GM10266 (cell line): ENCODE results near the gene RECQL.
"Not testable (repeated sequence)": the region's sequence is repeated elsewhere in the genome, so short reads cannot be mapped to it uniquely, and the experiment has no call there.

Source experiments
- DNase-seq: peaks from one replicate; pipeline ENCODE4 v3.0.0; 2012; ENCODE audit errors: extremely low spot score
- CTCF ChIP-seq: IDR thresholded peaks from 2 replicates; pipeline ENCODE4 v1.5.1; 2012; ENCODE audit warnings: mild to moderate bottlenecking, low read depth; ENCODE audit not compliant: control insufficient read depth, insufficient read depth; ENCODE audit errors: missing control alignments

RECQL gene

DNA sequence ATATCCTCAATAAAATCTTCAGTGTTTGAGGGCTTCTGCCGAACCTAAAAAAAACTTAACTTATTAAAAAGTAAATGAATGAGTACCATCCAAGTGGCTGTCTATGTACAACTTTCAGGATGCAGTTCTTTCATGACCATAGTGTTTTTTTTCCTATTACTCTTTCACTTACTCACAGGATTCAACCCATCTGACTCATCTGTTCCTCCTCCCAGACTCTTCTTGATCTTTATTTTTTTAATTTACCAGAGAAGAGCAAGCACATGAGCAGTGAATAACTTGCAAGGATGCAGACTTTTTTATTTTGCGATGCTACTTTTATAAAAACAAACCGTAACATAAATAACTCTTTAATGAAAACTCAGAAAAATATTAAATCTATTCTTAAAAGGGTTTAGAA lies 24.5 kb downstream of the RECQL start:
- no peak for TF ChIP-seq CTCF
- no peak for DNase-seq

- TF ChIP-seq CTCF, result no peak
- no peak for DNase-seq
These were observed 25.9 kb downstream of the RECQL start for GRCh38 chr12:21475552-21475951.

DNA sequence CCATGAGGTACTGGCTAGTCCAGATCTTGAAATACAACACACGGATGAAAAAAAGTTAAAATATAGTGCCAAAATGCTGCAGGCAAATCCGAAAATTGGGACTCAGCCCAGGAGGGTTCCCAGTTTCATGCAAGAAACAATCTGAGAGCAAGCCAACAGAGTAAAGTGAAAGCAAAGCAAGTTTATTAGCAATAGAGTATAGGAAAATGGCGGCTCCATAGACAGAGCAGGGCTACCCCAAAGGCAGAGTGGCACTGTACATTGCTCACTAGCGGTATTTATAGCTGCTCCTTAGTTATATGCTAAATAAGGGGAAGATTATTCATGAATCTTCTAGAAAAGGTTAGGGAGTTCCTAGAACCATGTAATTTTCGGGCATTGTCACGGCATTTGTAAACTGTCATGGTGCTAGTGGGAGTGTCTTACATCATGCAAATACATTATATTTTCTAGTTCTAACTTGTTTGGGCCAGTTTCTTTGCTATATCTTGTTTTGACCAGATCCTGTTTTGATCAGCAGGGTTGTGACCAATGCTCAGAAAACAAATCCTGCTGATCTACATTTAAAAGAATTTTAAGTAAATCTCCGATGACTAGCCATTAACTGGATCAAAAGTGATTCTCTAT lies 29.1 kb downstream of the RECQL start:
- no peak for DNase-seq
- no peak for TF ChIP-seq CTCF

DNA sequence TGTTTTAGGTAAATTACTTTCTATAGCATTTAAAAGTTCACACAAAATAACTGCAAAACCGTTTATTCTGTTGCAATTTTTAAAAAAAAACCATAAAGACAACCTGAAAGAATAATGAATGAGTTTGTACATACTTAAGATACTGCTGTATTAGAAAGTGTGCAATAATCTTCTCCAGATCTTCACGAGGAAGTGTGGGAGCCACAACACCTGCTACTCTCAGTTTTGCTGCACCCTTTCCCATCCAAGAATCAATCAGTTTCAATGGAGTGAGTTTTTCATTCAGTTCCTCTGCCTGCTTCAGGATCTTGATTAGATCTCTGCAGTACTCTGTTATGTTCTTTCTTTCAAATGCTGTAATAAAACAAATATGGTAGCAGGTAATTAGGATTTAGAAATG lies 30.1 kb downstream of the RECQL start:
- no peak for DNase-seq
- no peak for TF ChIP-seq CTCF

DNA sequence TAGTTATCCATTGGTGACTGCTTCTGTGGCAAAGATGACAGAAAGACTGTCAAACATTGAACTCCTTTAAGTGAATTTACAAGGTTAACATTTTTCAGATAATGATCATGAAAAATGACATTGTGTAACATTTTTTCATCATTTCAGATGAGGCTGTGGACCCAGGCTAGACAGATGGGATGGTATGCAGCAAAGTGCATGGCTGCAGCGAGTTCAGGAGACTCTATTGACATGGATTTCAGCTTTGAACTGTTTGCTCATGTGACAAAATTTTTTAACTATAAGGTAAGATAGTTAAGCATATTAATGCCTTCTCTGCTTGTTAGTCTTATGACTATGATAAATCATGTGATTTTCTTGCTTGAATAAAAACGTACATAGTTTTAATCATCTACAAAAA lies 34.1 kb downstream of the RECQL start:
- DNase-seq, result not testable (repeated sequence)

DNA sequence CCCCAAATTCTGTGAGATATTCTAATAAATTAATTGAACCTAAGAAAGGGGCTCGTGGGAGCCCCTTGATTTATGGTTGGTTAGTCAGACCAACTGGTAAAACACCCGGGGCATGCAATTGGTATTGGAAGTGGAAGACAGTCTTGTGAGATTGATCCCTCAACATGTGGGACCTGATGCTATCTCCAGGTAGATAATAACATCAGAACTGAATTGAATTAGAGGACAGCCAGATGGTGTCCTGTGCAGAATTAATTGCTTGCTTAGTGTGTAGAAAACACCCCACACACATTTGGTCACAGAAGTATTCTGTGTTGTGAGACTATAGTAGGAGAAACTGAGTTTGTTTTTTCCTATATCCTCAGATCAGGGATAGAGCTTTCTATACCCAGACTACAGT lies 42.0 kb downstream of the RECQL start:
- no peak for TF ChIP-seq CTCF
- DNase-seq, result no peak

DNA sequence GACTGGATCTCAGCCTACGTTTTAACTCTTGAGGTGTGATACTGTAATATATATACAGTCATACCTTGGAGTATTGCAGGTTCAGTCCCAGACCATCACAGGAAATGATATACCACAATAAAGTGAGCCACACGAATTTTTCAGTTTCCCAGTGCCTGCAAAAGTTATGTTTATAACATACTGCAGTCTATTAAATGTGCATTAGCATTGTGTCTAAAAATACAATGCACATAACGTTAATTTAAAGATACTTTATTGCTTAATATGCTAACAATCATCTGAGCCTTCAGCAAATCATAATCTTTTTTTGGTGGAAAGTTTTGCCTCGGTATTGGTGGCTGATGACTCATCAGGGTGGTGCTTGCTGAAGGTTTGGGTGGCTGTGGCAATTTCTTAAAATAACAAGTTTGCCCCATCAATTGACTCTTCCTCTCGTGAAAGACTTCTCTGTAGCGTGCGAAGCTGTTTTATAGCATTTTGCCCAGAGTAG lies 45.1 kb downstream of the RECQL start:
- DNase-seq, result no peak
- no peak for TF ChIP-seq CTCF
